Measurements from ENCODE around the gene BCAP31. TPM values are rescaled to one million over a fixed set of nuclear protein-coding genes. Genes with fewer than 3 reads are reported as not detected.
"Not testable (repeated sequence)": the region's sequence is repeated elsewhere in the genome, so short reads cannot be mapped to it uniquely, and the experiment has no call there.

BCAP31 gene
- total RNA-seq, 1 donor from 2014 or later = 321 TPM

DNA sequence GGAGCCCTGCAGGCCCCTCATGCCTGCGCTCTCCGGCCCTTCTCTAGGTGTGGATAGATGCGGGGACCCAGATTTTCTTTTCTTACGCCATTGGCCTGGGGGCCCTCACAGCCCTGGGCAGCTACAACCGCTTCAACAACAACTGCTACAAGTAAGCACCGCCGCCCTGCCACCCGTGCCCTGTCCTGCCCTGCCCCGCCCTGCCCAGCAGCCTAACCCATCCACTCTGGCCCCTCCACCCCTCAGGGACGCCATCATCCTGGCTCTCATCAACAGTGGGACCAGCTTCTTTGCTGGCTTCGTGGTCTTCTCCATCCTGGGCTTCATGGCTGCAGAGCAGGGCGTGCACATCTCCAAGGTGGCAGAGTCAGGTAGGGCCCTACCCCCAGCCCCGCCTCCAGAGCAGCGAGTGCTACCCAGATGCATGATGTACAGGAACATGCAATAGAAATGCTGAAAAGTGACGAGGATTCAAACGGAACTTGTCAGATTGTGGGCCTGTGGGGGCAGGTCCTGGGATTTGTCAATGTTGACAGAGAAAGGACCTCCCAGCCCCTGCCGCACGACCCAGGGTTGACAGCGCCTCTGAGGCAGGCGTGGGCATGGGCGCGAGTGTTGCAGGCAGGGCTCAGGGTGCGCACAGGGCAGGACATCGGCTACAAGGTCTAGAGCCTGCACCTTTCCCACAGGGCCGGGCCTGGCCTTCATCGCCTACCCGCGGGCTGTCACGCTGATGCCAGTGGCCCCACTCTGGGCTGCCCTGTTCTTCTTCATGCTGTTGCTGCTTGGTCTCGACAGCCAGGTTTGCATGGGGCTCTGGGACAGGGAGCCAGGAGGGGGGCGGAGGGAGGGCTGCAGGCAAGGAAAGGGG is 30.7 kb downstream of the BCAP31 start:
- DNase-seq = no peak

GRCh38 chrX:153692611-153693156 is 31.5 kb downstream of the BCAP31 start:
- DNase-seq = no peak

- no peak for DNase-seq
Observed at GRCh38 chrX:153692003-153692402, 32.2 kb downstream of the BCAP31 start.

- DNase-seq = not testable (repeated sequence)
Observed at GRCh38 chrX:153691032-153691827, 33.0 kb downstream of the BCAP31 start.

- no peak for DNase-seq
Observed at GRCh38 chrX:153690466-153690865, 33.7 kb downstream of the BCAP31 start.

GRCh38 chrX:153689654-153690465 is 34.3 kb downstream of the BCAP31 start:
- no peak for DNase-seq

DNA sequence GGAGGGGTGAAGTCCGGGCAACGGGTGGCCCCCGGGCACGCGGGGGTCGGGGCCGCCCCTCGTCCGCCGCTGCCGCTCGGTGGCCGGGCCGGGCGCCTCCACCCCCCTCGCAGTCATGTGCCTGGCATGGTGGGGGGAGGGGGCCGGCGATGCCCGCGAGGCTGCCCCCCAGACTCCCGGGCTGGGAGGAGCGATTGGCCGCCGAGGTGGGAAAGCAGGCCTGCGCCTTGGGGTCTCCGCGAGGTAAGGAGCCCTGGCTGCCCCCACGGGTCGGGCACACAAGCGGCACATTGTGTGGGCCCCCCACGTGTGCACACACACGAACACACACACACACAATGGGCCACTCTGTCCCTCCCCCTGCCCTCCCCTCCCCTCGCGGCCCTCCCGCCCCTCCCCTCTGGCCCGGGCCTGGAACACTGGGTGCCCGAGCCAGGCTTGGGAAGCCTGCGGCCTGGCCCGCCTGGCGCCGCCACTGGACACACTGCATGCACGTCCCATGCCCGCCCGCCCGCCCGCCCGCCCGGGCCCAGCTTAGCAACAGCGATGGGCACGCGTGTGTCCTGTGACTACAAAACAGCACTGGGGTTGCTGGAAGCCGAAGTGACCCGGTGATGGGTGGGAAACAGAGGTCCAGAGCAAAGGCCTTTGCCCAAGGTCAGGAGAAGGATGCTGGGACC is 35.1 kb downstream of the BCAP31 start:
- DNase-seq = peak; percentile 37

- no peak for DNase-seq
Observed at GRCh38 chrX:153688506-153688905, 35.7 kb downstream of the BCAP31 start.

GRCh38 chrX:153688071-153688470 is 36.1 kb downstream of the BCAP31 start:
- DNase-seq = no peak

GRCh38 chrX:153687121-153688039 is 36.8 kb downstream of the BCAP31 start, which contains the start of gene SLC6A8:
Gene SLC6A8 (plus strand): TSS chrX:153687926. CDS start chrX:153688575, 649 bp downstream.
- peak; percentile 57 for DNase-seq

DNA sequence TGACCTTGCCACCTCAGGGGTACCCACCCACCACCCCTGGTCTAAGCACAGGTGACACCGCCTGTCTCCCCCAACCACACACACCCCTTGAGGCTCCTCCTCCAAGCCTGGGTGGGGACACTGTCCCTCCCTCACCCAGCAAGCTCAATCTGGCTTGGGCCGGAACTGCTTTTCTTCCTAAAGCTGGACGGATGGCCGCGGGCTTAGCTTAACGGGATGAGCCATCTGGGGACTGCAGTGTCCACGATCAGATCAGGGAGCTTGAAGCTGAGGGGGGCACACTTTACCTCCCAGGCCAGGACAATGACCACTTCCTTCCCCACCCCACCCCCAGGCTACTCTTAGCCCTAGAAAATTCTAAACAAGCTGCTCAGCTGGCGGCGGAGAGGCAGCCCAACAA is 37.5 kb downstream of the BCAP31 start:
- no peak for DNase-seq

DNA sequence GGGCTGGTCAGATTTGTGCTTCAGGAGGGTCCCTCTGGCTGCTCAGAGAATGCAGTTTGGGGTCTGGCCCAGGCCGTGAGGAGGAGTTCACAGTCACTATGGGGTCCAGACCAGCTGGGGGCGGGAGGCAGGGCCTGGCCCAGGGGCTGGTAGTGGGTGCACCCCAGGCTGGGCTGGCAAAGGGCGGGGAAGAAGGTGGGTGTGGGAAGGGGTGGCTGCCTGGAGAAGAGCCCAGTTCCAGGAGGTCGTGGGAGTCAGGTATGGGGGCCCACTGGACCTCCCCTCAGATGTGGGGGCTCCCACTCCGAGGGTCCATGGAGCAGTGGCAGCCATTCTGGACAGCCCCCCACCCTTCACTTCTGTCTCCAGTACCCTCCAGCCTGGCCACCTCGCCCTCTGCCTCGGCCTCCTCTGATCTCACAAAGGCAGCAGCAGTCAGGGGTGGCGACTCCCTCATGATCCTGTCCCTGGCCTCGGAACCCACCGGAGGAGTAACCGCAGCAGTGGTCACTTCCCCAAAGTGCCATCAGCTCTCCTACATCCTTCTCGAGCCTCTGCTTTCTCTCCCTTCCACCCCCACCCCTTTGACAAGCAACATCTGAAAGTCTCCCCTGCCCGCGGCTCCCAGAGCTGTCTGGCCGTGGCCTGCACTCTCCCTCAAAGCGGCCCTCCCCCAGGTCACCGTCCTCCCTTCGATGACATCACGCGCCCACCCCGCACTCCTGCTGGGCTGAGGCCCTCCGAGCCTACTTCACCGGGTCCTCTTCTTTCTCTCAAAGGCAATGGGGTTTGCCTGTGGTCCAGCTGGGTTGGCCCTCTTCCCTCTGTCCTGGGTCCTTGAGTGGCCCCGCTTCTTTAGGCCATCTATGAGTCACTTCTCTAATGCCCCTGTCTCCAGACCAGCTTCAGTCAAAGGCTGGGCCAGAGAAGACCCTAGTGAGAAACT is 38.2 kb downstream of the BCAP31 start:
- no peak for DNase-seq

DNA sequence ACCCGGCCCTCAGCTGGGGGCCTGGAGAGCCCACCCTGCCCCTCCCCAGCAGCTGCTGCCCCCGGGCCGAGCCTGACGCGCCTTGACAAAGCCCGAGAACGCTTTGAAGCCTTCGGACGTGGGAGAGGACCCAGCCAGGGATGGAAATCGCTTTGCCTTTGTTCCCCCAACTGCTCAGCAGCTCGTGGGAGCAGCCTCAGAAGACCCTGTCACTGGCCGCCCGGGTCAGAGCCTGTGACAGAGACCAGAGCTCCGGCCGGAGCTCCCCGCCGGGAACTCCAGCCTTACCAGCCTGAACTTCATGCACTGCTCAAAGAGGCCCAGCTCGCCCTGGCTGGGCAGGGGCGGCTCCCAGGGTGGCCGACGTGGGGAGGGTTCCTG is 39.0 kb downstream of the BCAP31 start:
- DNase-seq = no peak

GRCh38 chrX:153684467-153685155 is 39.6 kb downstream of the BCAP31 start:
- DNase-seq = no peak

DNA sequence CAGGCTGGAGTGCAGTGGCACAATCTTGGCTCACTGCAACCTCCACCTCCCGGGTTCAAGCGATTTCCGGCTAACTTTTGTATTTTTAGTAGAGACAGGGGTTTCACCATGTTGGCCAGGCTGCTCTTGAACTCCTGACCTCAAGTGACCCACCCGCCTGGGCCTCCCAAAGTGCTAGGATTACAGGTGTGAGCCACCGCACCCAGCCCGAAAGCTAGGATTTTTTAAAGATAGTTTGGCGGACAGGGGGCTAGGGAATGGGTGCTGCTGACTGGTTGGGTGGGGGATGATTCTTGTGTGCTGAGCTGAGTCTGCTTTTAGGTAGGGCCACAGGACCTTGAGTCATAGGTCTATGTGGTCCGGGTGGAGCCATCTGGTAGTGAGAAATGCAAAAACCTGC is 40.7 kb downstream of the BCAP31 start:
- DNase-seq = not testable (repeated sequence)

GRCh38 chrX:153681175-153681574 is 43.0 kb downstream of the BCAP31 start:
- DNase-seq = no peak

GRCh38 chrX:153674219-153674851 is 49.9 kb downstream of the BCAP31 start:
- DNase-seq = no peak
